Endodermal cell (in vitro differentiated cells): Measurements from ENCODE around the gene KRTCAP2. TPM values are rescaled to one million over a fixed set of nuclear protein-coding genes. Genes with fewer than 3 reads are reported as not detected.

Experiments used
- DNase-seq: peaks from one replicate; pipeline ENCODE4 v3.0.0-alpha.2; 2017
- H3K27ac ChIP-seq: 2 replicates; pipeline ENCODE4 v1.5.1; 2013; ENCODE audit warnings: mild to moderate bottlenecking, low read depth, low read length, moderate library complexity
- H3K27me3 ChIP-seq: 2 replicates; pipeline ENCODE4 v1.6.1; 2013; ENCODE audit warnings: mild to moderate bottlenecking, low read length, moderate library complexity; ENCODE audit not compliant: insufficient read depth, control insufficient read depth, poor library complexity, severe bottlenecking
- H3K36me3 ChIP-seq: 2 replicates; pipeline ENCODE4 v1.7.0; 2013; ENCODE audit warnings: mild to moderate bottlenecking, low read length, moderate library complexity; ENCODE audit not compliant: control insufficient read depth, insufficient read depth
- H3K4me1 ChIP-seq: one replicate; pipeline ENCODE4 v1.7.0; 2013; ENCODE audit warnings: low read length; ENCODE audit not compliant: control insufficient read depth, insufficient read depth
- H3K4me3 ChIP-seq: 2 replicates; pipeline ENCODE4 v1.5.1; 2013; ENCODE audit warnings: mild to moderate bottlenecking, low read length, moderate library complexity
- H3K9ac ChIP-seq: 2 replicates; pipeline ENCODE4 v1.6.1; 2013; ENCODE audit warnings: mild to moderate bottlenecking, low read length, moderate library complexity; ENCODE audit not compliant: poor library complexity, severe bottlenecking; ENCODE audit errors: extremely low read depth
- H3K9me3 ChIP-seq: 2 replicates; pipeline ENCODE4 v1.6.1; 2013; ENCODE audit warnings: mild to moderate bottlenecking, low read length, moderate library complexity; ENCODE audit not compliant: control insufficient read depth
- H3K27ac Mint-ChIP-seq: 2 replicates; pipeline ENCODE4 v1.8.0; 2020; ENCODE audit warnings: mixed read lengths
- H3K27me3 Mint-ChIP-seq: 2 replicates; pipeline ENCODE4 v1.8.0; 2021; ENCODE audit warnings: mild to moderate bottlenecking, mixed read lengths; ENCODE audit not compliant: insufficient read depth
- H3K36me3 Mint-ChIP-seq: 2 replicates; pipeline ENCODE4 v1.8.0; 2020; ENCODE audit warnings: low read depth, mixed read lengths
- H3K4me1 Mint-ChIP-seq: 2 replicates; pipeline ENCODE4 v1.8.0; 2020; ENCODE audit warnings: mixed read lengths
- H3K4me3 Mint-ChIP-seq: 2 replicates; pipeline ENCODE4 v1.8.0; 2020; ENCODE audit warnings: mild to moderate bottlenecking, moderate library complexity, mixed read lengths
- H3K9me3 Mint-ChIP-seq: 2 replicates; pipeline ENCODE4 v1.8.0; 2020; ENCODE audit warnings: mild to moderate bottlenecking, mixed read lengths
- WGBS, 2 experiments: methylation state at CpG; one replicate each; pipeline versions ENCODE4 v1.1.5 to v1.1.7; 2013; ENCODE audit warnings: missing lambda C conversion rate in 2 of 2, mixed read lengths in 1 of 2; ENCODE audit not compliant: insufficient coverage in 1 of 2, insufficient read length in 1 of 2; 5-methylcytosine and 5-hydroxymethylcytosine counted together
- total RNA-seq, 2 donors: library from RNA; stranded (reverse); fragmentation: NEBNext Ultra II Directional in 1 of 2; extraction: Animal tissue kit (Norgen Biotek cat#: 25700) in 1 of 2; gene quantifications; 2 replicates in 1 of 2; 3 replicates in 1 of 2; pipeline ENCODE4 v1.2.1, GENCODE V29; 2021
- TF ChIP-seq, protein P1 (sequence below): fragments of 200-600 bp; sonication (generic); conservative IDR thresholded peaks from 2 replicates; pipeline ENCODE4 v1.5.0; 2021; ENCODE audit warnings: antibody characterized with exemption, mild to moderate bottlenecking

The KRTCAP2 gene
- total RNA-seq, 2 donors from 2014 or later, result 143 to 152 TPM

DNA sequence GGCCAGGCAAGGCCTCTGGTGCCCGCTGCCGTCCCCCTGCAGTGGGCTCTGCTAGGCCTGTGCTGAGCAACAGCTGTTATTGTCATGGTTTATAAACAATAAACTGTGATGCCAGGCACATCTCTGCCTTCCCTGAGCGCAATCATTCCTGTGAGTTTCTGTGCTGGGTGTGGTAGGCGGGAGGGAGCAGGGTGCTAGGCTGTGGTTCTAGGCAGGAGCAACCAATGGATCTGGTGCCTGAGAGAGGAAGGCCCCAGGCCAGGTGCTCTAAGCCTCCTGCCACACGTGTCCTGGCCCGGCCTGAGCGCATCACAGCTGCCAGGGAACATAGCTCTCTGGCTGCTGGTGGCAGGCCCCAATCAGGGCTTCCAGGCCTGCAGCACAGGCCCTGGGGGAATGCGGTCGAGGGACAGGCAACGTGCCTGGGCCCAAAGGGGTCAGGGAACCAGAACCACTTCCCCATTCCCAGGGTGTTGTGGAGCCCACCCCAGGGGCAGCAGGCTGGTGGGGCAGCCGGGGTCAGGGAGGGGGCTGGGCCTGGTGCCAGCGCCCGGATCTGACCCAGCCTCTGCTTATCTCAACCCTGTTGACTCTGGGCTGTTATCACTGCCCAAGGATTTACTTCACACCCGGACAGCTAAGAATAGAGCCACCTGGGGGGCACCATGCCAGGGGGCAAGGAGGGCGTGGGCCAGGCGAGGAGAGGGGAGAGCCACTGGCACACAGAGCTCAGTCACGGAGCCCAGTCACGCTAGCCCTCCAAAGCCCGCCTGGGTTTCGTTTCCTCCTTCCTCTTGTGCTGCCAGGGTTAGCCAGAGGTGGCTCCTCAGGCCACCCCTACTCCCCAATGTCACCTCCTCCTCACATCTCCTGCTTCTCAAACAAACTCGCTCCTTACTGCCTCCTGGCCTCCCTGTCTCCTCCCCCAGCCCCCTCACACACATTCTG lies 12.0 kb upstream of the KRTCAP2 start:
- WGBS, 2 experiments, result 83 to 88% methylated on average over 12 to 21 of the region's 21 CpGs
- TF ChIP-seq, protein P1, sequence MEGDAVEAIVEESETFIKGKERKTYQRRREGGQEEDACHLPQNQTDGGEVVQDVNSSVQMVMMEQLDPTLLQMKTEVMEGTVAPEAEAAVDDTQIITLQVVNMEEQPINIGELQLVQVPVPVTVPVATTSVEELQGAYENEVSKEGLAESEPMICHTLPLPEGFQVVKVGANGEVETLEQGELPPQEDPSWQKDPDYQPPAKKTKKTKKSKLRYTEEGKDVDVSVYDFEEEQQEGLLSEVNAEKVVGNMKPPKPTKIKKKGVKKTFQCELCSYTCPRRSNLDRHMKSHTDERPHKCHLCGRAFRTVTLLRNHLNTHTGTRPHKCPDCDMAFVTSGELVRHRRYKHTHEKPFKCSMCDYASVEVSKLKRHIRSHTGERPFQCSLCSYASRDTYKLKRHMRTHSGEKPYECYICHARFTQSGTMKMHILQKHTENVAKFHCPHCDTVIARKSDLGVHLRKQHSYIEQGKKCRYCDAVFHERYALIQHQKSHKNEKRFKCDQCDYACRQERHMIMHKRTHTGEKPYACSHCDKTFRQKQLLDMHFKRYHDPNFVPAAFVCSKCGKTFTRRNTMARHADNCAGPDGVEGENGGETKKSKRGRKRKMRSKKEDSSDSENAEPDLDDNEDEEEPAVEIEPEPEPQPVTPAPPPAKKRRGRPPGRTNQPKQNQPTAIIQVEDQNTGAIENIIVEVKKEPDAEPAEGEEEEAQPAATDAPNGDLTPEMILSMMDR, result peak; percentile 33
- no peak overlapping the region for H3K9ac ChIP-seq

DNA sequence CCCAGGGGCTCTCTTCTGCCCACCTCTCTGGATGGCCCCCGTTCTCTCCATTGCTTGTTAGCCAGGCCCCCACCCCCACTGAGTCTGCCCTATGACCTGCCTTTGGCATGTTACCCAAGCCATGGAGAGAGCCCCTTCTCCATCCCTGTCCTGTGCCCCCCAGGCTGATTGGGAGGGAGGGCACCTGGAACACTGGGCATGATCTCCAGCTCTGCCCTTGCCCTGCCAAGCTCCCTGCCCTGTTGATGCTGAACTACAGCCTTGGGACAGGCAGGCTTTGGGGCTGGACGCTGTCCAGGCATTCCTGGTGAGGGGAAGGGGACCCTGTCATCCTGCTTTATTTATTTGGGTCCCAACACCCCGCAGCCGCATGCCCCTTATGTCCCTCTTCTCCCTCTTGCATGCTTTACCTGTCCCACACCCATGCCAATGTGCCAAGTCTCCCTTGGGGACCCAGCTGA lies 11.3 kb upstream of the KRTCAP2 start:
- TF ChIP-seq, protein P1, result no peak

More for the DNA sequence above, 12.0 kb upstream of the KRTCAP2 start:
- peak; percentile 56 for DNase-seq
- Mint-ChIP-seq H3K4me3 (no peak overlapping the region), H3K9me3 (no peaks in the 10 kb centered on the region), H3K27me3 (peaks cover 10% of the 10 kb centered on the region), H3K4me1 (peaks cover 20% of the 10 kb centered on the region), H3K36me3 (peaks cover 1% of the 10 kb centered on the region), H3K27ac (no peak overlapping the region)
- Histone ChIP-seq H3K4me1 (peaks cover 18% of the 10 kb centered on the region), H3K27me3 (no peaks in the 10 kb centered on the region), H3K4me3 (no peak overlapping the region), H3K36me3 (no peaks in the 10 kb centered on the region), H3K27ac (no peak overlapping the region), H3K9me3 (no peaks in the 10 kb centered on the region)

DNA sequence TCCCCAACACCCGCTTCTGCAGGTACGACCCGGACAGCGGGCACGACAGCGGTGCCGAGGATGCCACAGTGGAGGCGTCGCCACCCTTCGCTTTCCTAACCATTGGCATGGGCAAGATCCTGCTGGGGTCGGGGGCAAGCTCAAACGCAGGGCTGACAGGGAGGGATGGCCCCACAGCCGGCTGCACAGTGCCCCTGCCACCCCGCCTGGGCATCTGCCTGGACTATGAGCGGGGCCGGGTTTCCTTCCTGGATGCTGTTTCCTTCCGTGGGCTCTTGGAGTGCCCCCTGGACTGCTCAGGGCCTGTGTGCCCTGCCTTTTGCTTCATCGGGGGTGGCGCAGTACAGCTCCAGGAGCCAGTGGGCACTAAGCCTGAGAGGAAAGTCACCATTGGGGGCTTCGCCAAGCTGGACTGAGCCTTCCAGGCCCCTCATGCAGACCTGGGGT lies 10.7 kb upstream of the KRTCAP2 start:
- TF ChIP-seq, protein P1, result no peak
- Mint-ChIP-seq H3K36me3 (peaks cover 7% of the 10 kb centered on the region), H3K27me3 (peaks cover 10% of the 10 kb centered on the region), H3K9me3 (no peaks in the 10 kb centered on the region), H3K4me3 (no peak overlapping the region), H3K27ac (no peak overlapping the region), H3K4me1 (peaks cover 20% of the 10 kb centered on the region)
- Histone ChIP-seq H3K27ac (no peak overlapping the region), H3K27me3 (no peaks in the 10 kb centered on the region), H3K36me3 (peaks cover 4% of the 10 kb centered on the region), H3K4me3 (no peak overlapping the region), H3K9me3 (no peaks in the 10 kb centered on the region), H3K4me1 (peaks cover 18% of the 10 kb centered on the region), H3K9ac (no peak overlapping the region)
- 95 to 96% methylated on average over 13 to 20 of the region's 20 CpGs for WGBS, 2 experiments
- DNase-seq, result no peak

More for the DNA sequence above, 11.3 kb upstream of the KRTCAP2 start:
- peaks cover 1% of the 10 kb centered on the region for H3K36me3 Mint-ChIP-seq
- DNase-seq, result no peak
- H3K27ac Mint-ChIP-seq, result no peak overlapping the region
- no peak overlapping the region for H3K9ac ChIP-seq
- peaks cover 20% of the 10 kb centered on the region for H3K4me1 Mint-ChIP-seq
- H3K27me3 ChIP-seq, result no peaks in the 10 kb centered on the region
- 93 to 94% methylated on average over 4 of the region's 4 CpGs for WGBS, 2 experiments
- peaks cover 4% of the 10 kb centered on the region for H3K36me3 ChIP-seq
- H3K4me3 Mint-ChIP-seq, result no peak overlapping the region
- peaks cover 10% of the 10 kb centered on the region for H3K27me3 Mint-ChIP-seq
- no peak overlapping the region for H3K4me3 ChIP-seq
- no peaks in the 10 kb centered on the region for H3K9me3 Mint-ChIP-seq
- peaks cover 18% of the 10 kb centered on the region for H3K4me1 ChIP-seq
- H3K27ac ChIP-seq, result no peak overlapping the region
- H3K9me3 ChIP-seq, result no peaks in the 10 kb centered on the region
